Measurements from ENCODE around the gene ARHGEF2. TPM values are rescaled to one million over a fixed set of nuclear protein-coding genes. Genes with fewer than 3 reads are reported as not detected.

Gene ARHGEF2
- total and polyA plus RNA-seq, 2 of the 13 experiments (the other 11 are each of a cell fraction or from before 2014, with no cell fraction given): 16.1 to 32.1 TPM

DNA sequence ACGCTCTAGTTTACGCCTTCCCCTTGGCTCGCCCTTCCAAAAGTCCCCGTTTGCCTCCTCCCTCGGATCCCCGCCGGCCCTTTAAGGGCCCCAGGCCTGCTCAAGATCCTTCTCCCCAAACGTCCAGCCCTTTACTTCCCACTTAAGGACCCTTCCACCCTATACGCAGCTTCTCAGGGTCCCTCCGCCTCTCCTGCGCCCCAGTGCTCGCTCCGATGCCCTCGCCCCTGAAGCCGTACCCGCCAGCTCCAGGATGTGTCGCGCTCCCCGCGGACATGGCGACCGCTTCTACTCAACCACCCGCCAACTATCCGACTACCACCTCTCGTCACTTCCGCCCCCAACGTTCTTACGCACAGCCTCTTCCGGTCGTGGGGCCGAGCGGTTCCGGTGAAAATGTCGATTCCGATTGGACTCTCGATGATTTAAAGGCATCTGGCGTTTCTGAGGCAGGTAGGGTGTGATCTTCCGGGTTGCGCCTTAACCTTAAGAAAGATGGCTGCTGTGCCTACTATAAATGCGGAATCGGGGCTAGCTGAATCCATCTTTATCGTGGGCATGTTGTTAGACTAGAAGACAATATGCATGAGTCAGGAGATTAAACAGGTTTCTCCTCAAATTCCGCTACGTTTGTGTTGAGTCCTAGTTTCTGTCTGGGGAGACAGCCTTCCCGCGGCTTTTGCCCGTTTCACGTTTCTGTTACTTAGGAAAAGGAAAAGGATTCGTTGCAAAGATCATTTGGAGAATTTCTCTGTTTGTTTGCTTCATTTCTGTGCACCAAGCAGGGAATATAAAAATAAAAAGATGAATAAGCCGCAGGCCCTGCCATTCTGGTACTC is 44.0 kb downstream of the ARHGEF2 start, which contains the start of gene KHDC4 (continued):
- no peak; the same call in 1 of the 2 replicates for TF ChIP-seq ZNF788 (CRISPR knock-in tag; IDR thresholded peaks at IDR 0.05; ENCODE audit: borderline replicate concordance)
- peak; percentile 59 for TF ChIP-seq KLF6 (CRISPR knock-in tag; IDR thresholded peaks at IDR 0.05)
- TF ChIP-seq ZNF691 (CRISPR knock-in tag; IDR thresholded peaks at IDR 0.05; ENCODE audit: borderline replicate concordance, low read depth): no peak
- TF ChIP-seq BHLHE40 (IDR thresholded peaks at IDR 0.05; ENCODE audit: low read length): 0 out of 2 replicates have a peak, but pooled peaks have one; percentile 4
- TF ChIP-seq ZFP90 (CRISPR knock-in tag; IDR thresholded peaks at IDR 0.05; ENCODE audit: borderline replicate concordance): peak; percentile 58; the same call in 1 of the 2 replicates
- TF ChIP-seq GLI4 (CRISPR knock-in tag; IDR thresholded peaks at IDR 0.05; ENCODE audit: borderline replicate concordance): no peak
- TF ChIP-seq ZKSCAN1 (IDR thresholded peaks at IDR 0.05; ENCODE audit: low read length): no peak
- peak; percentile 81; the same call in 1 of the 2 replicates for TF ChIP-seq ZNF572 (CRISPR knock-in tag; IDR thresholded peaks at IDR 0.05)
- no peak for TF ChIP-seq GPN1 (CRISPR knock-in tag; IDR thresholded peaks at IDR 0.05; ENCODE audit: borderline replicate concordance)
- TF ChIP-seq ZNF232 (CRISPR knock-in tag; IDR thresholded peaks at IDR 0.05; ENCODE audit: borderline replicate concordance): peak; percentile 40; the same call in 1 of the 2 replicates
- no peak for TF ChIP-seq ZNF737 (CRISPR knock-in tag; IDR thresholded peaks at IDR 0.05; ENCODE audit: borderline replicate concordance)
- no peak for TF ChIP-seq PBX3 (CRISPR knock-in tag; IDR thresholded peaks at IDR 0.05; ENCODE audit: borderline replicate concordance)
- no peak for TF ChIP-seq NFE2L2 (IDR thresholded peaks at IDR 0.05; ENCODE audit: low read length)
- TF ChIP-seq ZNF20 (CRISPR knock-in tag; IDR thresholded peaks at IDR 0.05): no peak
- TF ChIP-seq PHF5A (CRISPR knock-in tag; IDR thresholded peaks at IDR 0.05; ENCODE audit: low read depth, unreplicated experiment): peak; percentile 83
- peak; percentile 95 for TF ChIP-seq BRD4 (CRISPR knock-in tag; IDR thresholded peaks at IDR 0.05)
- peak; percentile 71 for TF ChIP-seq TEAD3 (CRISPR knock-in tag; optimal IDR thresholded peaks at IDR 0.05; ENCODE audit: borderline replicate concordance)
- TF ChIP-seq ZNF34 (CRISPR knock-in tag; IDR thresholded peaks at IDR 0.05; ENCODE audit: borderline replicate concordance): no peak
- TF ChIP-seq IKZF5 (CRISPR knock-in tag; IDR thresholded peaks at IDR 0.05): peak; percentile 46; the same call in 1 of the 2 replicates
- TF ChIP-seq ZSCAN12 (CRISPR knock-in tag; IDR thresholded peaks at IDR 0.05): no peak
- TF ChIP-seq ZNF331 (CRISPR knock-in tag; IDR thresholded peaks at IDR 0.05): peak; percentile 80
- TF ChIP-seq DNMT3B (CRISPR knock-in tag; conservative IDR thresholded peaks at IDR 0.05): no peak
- TF ChIP-seq, protein P1, sequence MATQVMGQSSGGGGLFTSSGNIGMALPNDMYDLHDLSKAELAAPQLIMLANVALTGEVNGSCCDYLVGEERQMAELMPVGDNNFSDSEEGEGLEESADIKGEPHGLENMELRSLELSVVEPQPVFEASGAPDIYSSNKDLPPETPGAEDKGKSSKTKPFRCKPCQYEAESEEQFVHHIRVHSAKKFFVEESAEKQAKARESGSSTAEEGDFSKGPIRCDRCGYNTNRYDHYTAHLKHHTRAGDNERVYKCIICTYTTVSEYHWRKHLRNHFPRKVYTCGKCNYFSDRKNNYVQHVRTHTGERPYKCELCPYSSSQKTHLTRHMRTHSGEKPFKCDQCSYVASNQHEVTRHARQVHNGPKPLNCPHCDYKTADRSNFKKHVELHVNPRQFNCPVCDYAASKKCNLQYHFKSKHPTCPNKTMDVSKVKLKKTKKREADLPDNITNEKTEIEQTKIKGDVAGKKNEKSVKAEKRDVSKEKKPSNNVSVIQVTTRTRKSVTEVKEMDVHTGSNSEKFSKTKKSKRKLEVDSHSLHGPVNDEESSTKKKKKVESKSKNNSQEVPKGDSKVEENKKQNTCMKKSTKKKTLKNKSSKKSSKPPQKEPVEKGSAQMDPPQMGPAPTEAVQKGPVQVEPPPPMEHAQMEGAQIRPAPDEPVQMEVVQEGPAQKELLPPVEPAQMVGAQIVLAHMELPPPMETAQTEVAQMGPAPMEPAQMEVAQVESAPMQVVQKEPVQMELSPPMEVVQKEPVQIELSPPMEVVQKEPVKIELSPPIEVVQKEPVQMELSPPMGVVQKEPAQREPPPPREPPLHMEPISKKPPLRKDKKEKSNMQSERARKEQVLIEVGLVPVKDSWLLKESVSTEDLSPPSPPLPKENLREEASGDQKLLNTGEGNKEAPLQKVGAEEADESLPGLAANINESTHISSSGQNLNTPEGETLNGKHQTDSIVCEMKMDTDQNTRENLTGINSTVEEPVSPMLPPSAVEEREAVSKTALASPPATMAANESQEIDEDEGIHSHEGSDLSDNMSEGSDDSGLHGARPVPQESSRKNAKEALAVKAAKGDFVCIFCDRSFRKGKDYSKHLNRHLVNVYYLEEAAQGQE (IDR thresholded peaks at IDR 0.05; ENCODE audit: borderline replicate concordance in 1 of 2, low read depth in 1 of 2, low read length in 2 of 2): 0 out of 4 replicates have a peak, but pooled peaks of 1 of the 2 experiments have one; percentile 20

All from HepG2 (cell line).